AG04450 (cell line): ENCODE results near the gene RNF144B. TPM values are rescaled to one million over a fixed set of nuclear protein-coding genes. Genes with fewer than 3 reads are reported as not detected.

ENCODE experiments used
- polyA plus RNA-seq: library from polyadenylated mRNA; depleted of rRNA; stranded (reverse); fragments of >200 nt; gene quantifications from 2 replicates; pipeline ENCODE4 v1.2.3, GENCODE V29; 2011; rRNA removed

The RNF144B gene
- polyA plus RNA-seq, 1 experiment: 0.25 TPM

Other genes starting within 250 kb of the RNF144B start
- gene TPMT, start 232.3 kb upstream of the RNF144B start, polyA plus RNA-seq: 20.5 and 25.8 TPM in 2 replicates
- 17.3 and 20.1 TPM in 2 replicates for gene KDM1B, start 231.9 kb upstream of the RNF144B start, polyA plus RNA-seq
- 39.1 and 68.1 TPM in 2 replicates for gene DEK, start 122.8 kb upstream of the RNF144B start, polyA plus RNA-seq